Measurements from ENCODE around the gene LRP3.

LRP3 gene

DNA sequence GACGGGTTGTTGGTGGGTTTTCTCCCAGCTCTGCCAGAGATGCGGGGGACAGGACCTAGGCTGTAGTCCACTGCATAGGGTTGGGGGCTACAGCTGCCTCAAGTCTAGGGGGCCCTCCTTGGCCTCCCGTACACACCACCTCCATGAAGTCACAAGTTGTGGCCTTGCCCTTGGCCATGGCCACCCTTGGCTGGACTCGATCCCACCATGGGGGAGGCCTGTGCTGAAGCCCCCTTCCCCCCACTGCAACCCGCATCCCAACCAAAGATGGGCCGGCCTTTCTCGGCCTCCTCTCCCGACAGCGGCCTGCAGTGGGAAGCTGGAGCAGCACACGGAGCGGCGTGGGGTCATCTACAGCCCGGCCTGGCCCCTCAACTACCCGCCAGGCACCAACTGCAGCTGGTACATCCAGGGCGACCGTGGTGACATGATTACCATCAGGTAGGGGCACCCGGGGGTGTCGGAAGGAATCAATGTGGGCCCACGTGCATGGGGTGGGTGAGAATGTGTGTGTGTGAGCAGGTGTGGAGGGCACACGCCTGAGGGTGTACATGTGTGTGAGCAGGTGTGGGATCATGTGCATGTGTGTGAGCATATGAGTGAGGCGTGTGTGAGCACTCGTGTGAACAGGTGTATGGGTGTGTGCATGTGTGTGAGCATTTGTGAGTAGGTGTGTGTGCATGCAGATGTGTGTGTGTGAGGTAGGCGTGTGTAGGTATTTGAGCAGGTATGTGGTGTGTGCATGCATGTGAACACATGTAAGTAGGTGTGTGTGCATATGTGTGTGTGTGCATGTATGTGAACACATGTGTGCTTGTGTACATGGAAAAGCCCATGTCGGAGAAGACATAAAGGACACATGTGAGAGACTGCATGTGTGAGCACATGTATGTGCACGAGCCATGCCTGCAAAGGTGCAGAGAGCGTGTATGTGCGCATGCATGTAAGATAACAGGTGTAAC lies 8.7 kb downstream of the LRP3 start:
- no peaks in the 10 kb centered on the region for H3K27me3 ChIP-seq (ENCODE audit: control insufficient read depth in 1 of 2, insufficient read depth in 2 of 2, low read length in 2 of 2)
- H3K27ac ChIP-seq (ENCODE audit: low read length): no peak overlapping the region
- no peak overlapping the region for H3K4me3 ChIP-seq (ENCODE audit: low read length in 2 of 2)
- no peak overlapping the region for H3K9ac ChIP-seq (ENCODE audit: low read length in 2 of 2)
- no peaks in the 10 kb centered on the region for H3K9me3 ChIP-seq (ENCODE audit: control insufficient read depth in 2 of 2, low read length in 2 of 2)
- no peaks in the 10 kb centered on the region for H3K4me1 ChIP-seq (ENCODE audit: control insufficient read depth, insufficient read depth, low read length)
- peaks cover 6 to 23% of the 10 kb centered on the region in 2 donors for H3K36me3 ChIP-seq (ENCODE audit: control insufficient read depth in 2 of 2, insufficient read depth in 2 of 2, low read length in 2 of 2)

DNA sequence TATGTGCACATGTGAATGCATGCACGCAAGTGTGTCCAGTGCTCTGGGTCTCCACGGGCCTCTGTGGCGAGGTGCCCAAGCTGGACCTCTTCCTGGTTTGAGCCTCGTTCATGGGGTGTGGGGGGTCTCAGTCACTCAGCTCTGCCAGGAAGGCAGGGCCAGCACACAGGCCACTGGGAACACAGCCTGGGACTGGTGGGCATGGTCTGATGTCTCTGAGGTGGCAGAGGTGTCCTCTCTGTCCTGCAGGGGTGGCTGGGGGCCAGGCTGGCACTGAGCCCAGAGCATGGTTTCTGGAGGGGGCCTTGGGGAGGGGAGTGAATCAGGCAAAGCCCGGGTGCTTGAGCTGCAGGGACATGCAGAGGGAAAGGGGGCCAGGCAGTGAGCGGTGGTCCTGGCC lies 9.4 kb downstream of the LRP3 start:
- Histone ChIP-seq H3K4me1 (ENCODE audit: control insufficient read depth, insufficient read depth, low read length) (no peaks in the 10 kb centered on the region), H3K27ac (ENCODE audit: low read length) (no peak overlapping the region), H3K27me3 (ENCODE audit: control insufficient read depth in 1 of 2, insufficient read depth in 2 of 2, low read length in 2 of 2) (no peaks in the 10 kb centered on the region), H3K4me3 (ENCODE audit: low read length in 2 of 2) (no peak overlapping the region), H3K9me3 (ENCODE audit: control insufficient read depth in 2 of 2, low read length in 2 of 2) (no peaks in the 10 kb centered on the region), H3K36me3 (ENCODE audit: control insufficient read depth in 2 of 2, insufficient read depth in 2 of 2, low read length in 2 of 2) (peaks cover 6 to 23% of the 10 kb centered on the region in 2 donors), H3K9ac (ENCODE audit: low read length in 2 of 2) (no peak overlapping the region)

DNA sequence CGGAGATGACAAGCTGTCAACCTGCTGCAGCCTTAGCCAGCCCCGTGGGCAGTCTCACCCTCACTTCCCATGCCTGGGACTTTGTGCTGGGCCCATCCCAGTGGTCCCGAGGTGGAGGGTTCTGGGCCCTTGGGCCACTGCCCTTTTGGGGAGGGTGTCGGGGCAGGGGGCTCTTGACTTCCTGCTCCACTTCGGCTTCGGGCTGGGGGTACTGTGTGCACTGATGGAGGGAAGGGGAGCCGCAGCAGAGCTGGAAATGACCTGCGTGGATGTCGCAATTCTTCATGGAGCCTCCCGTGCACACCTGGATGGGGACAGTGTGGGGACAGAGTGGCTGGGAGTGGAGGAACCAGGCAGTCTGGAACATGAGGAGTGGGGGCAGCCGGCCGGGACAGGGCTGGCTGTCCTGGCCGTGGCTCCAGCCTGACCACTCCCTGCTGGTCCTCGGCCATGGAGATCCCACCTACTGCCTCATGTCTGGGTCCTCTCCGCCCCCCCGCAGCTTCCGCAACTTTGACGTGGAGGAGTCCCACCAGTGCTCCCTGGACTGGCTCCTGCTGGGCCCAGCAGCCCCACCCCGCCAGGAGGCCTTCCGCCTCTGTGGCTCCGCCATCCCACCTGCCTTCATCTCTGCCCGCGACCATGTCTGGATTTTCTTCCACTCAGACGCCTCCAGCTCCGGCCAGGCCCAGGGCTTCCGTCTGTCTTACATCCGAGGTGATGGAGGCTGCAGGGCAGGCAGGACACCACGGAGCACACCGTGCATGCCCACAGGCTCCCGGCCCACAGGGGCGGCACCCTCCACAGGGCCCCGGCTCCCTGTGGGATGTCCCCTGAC lies 10.2 kb downstream of the LRP3 start:
- Histone ChIP-seq H3K36me3 (ENCODE audit: control insufficient read depth in 2 of 2, insufficient read depth in 2 of 2, low read length in 2 of 2) (peaks cover 6 to 21% of the 10 kb centered on the region in 2 donors), H3K27ac (ENCODE audit: low read length) (no peak overlapping the region), H3K4me1 (ENCODE audit: control insufficient read depth, insufficient read depth, low read length) (no peaks in the 10 kb centered on the region), H3K9me3 (ENCODE audit: control insufficient read depth in 2 of 2, low read length in 2 of 2) (no peaks in the 10 kb centered on the region), H3K9ac (ENCODE audit: low read length in 2 of 2) (no peak overlapping the region), H3K4me3 (ENCODE audit: low read length in 2 of 2) (no peak overlapping the region), H3K27me3 (ENCODE audit: control insufficient read depth in 1 of 2, insufficient read depth in 2 of 2, low read length in 2 of 2) (no peaks in the 10 kb centered on the region)

GRCh38 chr19:33205110-33205509 lies 11.0 kb downstream of the LRP3 start:
- Histone ChIP-seq H3K27me3 (ENCODE audit: control insufficient read depth in 1 of 2, insufficient read depth in 2 of 2, low read length in 2 of 2) (no peaks in the 10 kb centered on the region), H3K9ac (ENCODE audit: low read length in 2 of 2) (no peak overlapping the region), H3K36me3 (ENCODE audit: control insufficient read depth in 2 of 2, insufficient read depth in 2 of 2, low read length in 2 of 2) (peaks cover 6 to 21% of the 10 kb centered on the region in 2 donors), H3K4me3 (ENCODE audit: low read length in 2 of 2) (no peak overlapping the region), H3K4me1 (ENCODE audit: control insufficient read depth, insufficient read depth, low read length) (no peaks in the 10 kb centered on the region), H3K27ac (ENCODE audit: low read length) (no peak overlapping the region), H3K9me3 (ENCODE audit: control insufficient read depth in 2 of 2, low read length in 2 of 2) (no peaks in the 10 kb centered on the region)

- no peaks in the 10 kb centered on the region for H3K27me3 ChIP-seq (ENCODE audit: control insufficient read depth in 1 of 2, insufficient read depth in 2 of 2, low read length in 2 of 2)
- H3K4me1 ChIP-seq (ENCODE audit: control insufficient read depth, insufficient read depth, low read length): no peaks in the 10 kb centered on the region
- H3K9ac ChIP-seq (ENCODE audit: low read length in 2 of 2): no peak overlapping the region
- no peaks in the 10 kb centered on the region for H3K9me3 ChIP-seq (ENCODE audit: control insufficient read depth in 2 of 2, low read length in 2 of 2)
- peaks cover 6 to 21% of the 10 kb centered on the region in 2 donors for H3K36me3 ChIP-seq (ENCODE audit: control insufficient read depth in 2 of 2, insufficient read depth in 2 of 2, low read length in 2 of 2)
- no peak overlapping the region for H3K4me3 ChIP-seq (ENCODE audit: low read length in 2 of 2)
- H3K27ac ChIP-seq (ENCODE audit: low read length): no peak overlapping the region
Measured at GRCh38 chr19:33205531-33206260, 11.6 kb downstream of the LRP3 start.

DNA sequence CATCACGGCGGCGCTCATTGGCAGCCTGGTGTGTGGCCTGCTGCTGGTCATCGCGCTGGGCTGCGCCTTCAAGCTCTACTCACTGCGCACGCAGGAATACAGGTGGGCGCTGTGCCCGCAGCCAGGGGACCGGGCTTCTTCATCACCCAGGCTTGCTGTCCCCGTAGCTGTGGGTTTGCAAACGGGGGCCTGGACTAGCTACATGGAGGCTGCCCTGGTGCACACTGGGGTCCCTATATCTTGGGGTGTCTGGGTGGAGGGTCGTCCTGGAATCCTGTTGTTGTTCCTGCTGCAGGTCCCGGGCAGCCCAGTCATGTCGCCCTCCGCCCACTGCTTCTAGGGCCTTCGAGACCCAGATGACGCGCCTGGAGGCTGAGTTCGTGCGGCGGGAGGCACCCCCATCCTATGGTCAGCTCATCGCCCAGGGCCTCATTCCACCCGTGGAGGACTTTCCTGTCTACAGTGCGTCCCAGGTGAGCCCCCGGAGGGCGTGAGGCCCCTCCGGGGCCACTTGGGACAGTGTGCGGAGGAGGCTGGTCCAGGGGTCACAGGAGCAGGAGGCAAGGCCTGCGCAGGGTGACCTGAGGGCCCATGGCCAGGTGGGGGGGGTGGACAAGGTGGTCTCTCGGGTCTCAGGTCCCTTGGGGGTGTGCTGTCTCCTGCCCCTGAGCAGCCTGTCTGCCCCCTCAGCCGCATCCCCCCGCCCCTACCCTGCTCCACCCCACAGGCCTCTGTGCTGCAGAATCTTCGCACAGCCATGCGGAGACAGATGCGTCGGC lies 12.3 kb downstream of the LRP3 start:
- no peak overlapping the region for H3K9ac ChIP-seq (ENCODE audit: low read length in 2 of 2)

GRCh38 chr19:33207040-33207620 lies 13.0 kb downstream of the LRP3 start:
- H3K27me3 ChIP-seq (ENCODE audit: control insufficient read depth in 1 of 2, insufficient read depth in 2 of 2, low read length in 2 of 2): no peaks in the 10 kb centered on the region
- no peaks in the 10 kb centered on the region for H3K4me1 ChIP-seq (ENCODE audit: control insufficient read depth, insufficient read depth, low read length)
- no peak overlapping the region for H3K27ac ChIP-seq (ENCODE audit: low read length)
- peaks cover 6 to 18% of the 10 kb centered on the region in 2 donors for H3K36me3 ChIP-seq (ENCODE audit: control insufficient read depth in 2 of 2, insufficient read depth in 2 of 2, low read length in 2 of 2)
- no peak overlapping the region for H3K9ac ChIP-seq (ENCODE audit: low read length in 2 of 2)
- no peaks in the 10 kb centered on the region for H3K9me3 ChIP-seq (ENCODE audit: control insufficient read depth in 2 of 2, low read length in 2 of 2)
- H3K4me3 ChIP-seq (ENCODE audit: low read length in 2 of 2): no peak overlapping the region

More for the DNA sequence above, 12.3 kb downstream of the LRP3 start:
- Histone ChIP-seq H3K36me3 (ENCODE audit: control insufficient read depth in 2 of 2, insufficient read depth in 2 of 2, low read length in 2 of 2) (peaks cover 6 to 21% of the 10 kb centered on the region in 2 donors), H3K4me3 (ENCODE audit: low read length in 2 of 2) (no peak overlapping the region), H3K27me3 (ENCODE audit: control insufficient read depth in 1 of 2, insufficient read depth in 2 of 2, low read length in 2 of 2) (no peaks in the 10 kb centered on the region), H3K4me1 (ENCODE audit: control insufficient read depth, insufficient read depth, low read length) (no peaks in the 10 kb centered on the region), H3K9me3 (ENCODE audit: control insufficient read depth in 2 of 2, low read length in 2 of 2) (no peaks in the 10 kb centered on the region), H3K27ac (ENCODE audit: low read length) (no peak overlapping the region)

- Histone ChIP-seq H3K27ac (ENCODE audit: low read length) (no peak overlapping the region), H3K4me1 (ENCODE audit: control insufficient read depth, insufficient read depth, low read length) (no peaks in the 10 kb centered on the region), H3K36me3 (ENCODE audit: control insufficient read depth in 2 of 2, insufficient read depth in 2 of 2, low read length in 2 of 2) (peaks cover 6 to 15% of the 10 kb centered on the region in 2 donors)
Measured at GRCh38 chr19:33207903-33208302, 13.8 kb downstream of the LRP3 start.

GRCh38 chr19:33208371-33208895 lies 14.3 kb downstream of the LRP3 start:
- no peaks in the 10 kb centered on the region for H3K27me3 ChIP-seq (ENCODE audit: control insufficient read depth in 1 of 2, insufficient read depth in 2 of 2, low read length in 2 of 2)
- H3K9me3 ChIP-seq (ENCODE audit: control insufficient read depth in 2 of 2, low read length in 2 of 2): no peaks in the 10 kb centered on the region
- no peak overlapping the region for H3K27ac ChIP-seq (ENCODE audit: low read length)
- no peak overlapping the region for H3K4me3 ChIP-seq (ENCODE audit: low read length in 2 of 2)
- no peak overlapping the region for H3K9ac ChIP-seq (ENCODE audit: low read length in 2 of 2)
- H3K4me1 ChIP-seq (ENCODE audit: control insufficient read depth, insufficient read depth, low read length): no peaks in the 10 kb centered on the region
- H3K36me3 ChIP-seq (ENCODE audit: control insufficient read depth in 2 of 2, insufficient read depth in 2 of 2, low read length in 2 of 2): peaks cover under 1 to 10% of the 10 kb centered on the region in 2 donors

More at GRCh38 chr19:33207903-33208302, 13.8 kb downstream of the LRP3 start:
- no peaks in the 10 kb centered on the region for H3K27me3 ChIP-seq (ENCODE audit: control insufficient read depth in 1 of 2, insufficient read depth in 2 of 2, low read length in 2 of 2)
- no peaks in the 10 kb centered on the region for H3K9me3 ChIP-seq (ENCODE audit: control insufficient read depth in 2 of 2, low read length in 2 of 2)
- H3K4me3 ChIP-seq (ENCODE audit: low read length in 2 of 2): no peak overlapping the region
- no peak overlapping the region for H3K9ac ChIP-seq (ENCODE audit: low read length in 2 of 2)
